AG04450 (cell line): ENCODE results near the gene ZNF783. TPM values are rescaled to one million over a fixed set of nuclear protein-coding genes. Genes with fewer than 3 reads are reported as not detected.
"Not testable (repeated sequence)": the region's sequence is repeated elsewhere in the genome, so short reads cannot be mapped to it uniquely, and the experiment has no call there.

Experiments used
- CTCF ChIA-PET: fragments of 300-600, 350-600 bp; formaldehyde crosslinking; extraction: SDS; loops from one replicate; lab custom pipeline; 2022; ENCODE audit warnings: antibody characterized with exemption, inconsistent platforms; lab: Charles Lee
- POLR2A ChIA-PET: fragments of 350-600 bp; formaldehyde crosslinking; extraction: SDS; loops from one replicate; lab custom pipeline; 2021; ENCODE audit warnings: antibody characterized with exemption, inconsistent platforms; lab: Yijun Ruan, JAX
- DNase-seq: peaks from one replicate; pipeline ENCODE4 v3.0.0-alpha.2; 2011; ENCODE audit warnings: low read depth, low spot score
- H3K27ac ChIP-seq: one replicate; pipeline ENCODE4 v1.5.1; 2012; ENCODE audit warnings: low read depth, low read length, control low read depth
- H3K27me3 ChIP-seq: one replicate; pipeline ENCODE4 v1.6.0; 2012; ENCODE audit warnings: low read length; ENCODE audit not compliant: control insufficient read depth, insufficient read depth
- H3K4me3 ChIP-seq: 2 replicates; pipeline ENCODE4 v1.5.1; 2011; ENCODE audit warnings: mild to moderate bottlenecking, low read depth, low read length, control low read depth
- H3K9me3 ChIP-seq: 2 replicates; pipeline ENCODE4 v1.5.1; 2012; ENCODE audit warnings: low read length; ENCODE audit not compliant: control insufficient read depth, insufficient read depth
- CTCF ChIP-seq: IDR thresholded peaks from 2 replicates; pipeline ENCODE4 v1.5.1; 2011; ENCODE audit warnings: low read depth, low read length, control low read depth, inconsistent platforms
- polyA plus RNA-seq: library from polyadenylated mRNA; depleted of rRNA; stranded (reverse); fragments of >200 nt; gene quantifications from 2 replicates; pipeline ENCODE4 v1.2.3, GENCODE V29; 2011

Gene ZNF783
- polyA plus RNA-seq, 1 experiment = 5.2 TPM

- Histone ChIP-seq H3K9me3 (peaks cover 3% of the 10 kb centered on the region; the same call in 1 of the 2 replicates), H3K27me3 (no peaks in the 10 kb centered on the region), H3K27ac (no peak overlapping the region), H3K4me3 (no peak overlapping the region)
- CTCF ChIA-PET = no interaction called here
- POLR2A ChIA-PET = no interaction called here
- TF ChIP-seq CTCF = no peak
- DNase-seq = no peak
These were observed 4.5 kb downstream of the ZNF783 start for GRCh38 chr7:149266451-149266850.

GRCh38 chr7:149267733-149268132 lies 5.7 kb downstream of the ZNF783 start:
- ChIA-PET POLR2A (no interaction called here), CTCF (no interaction called here)
- no peak for TF ChIP-seq CTCF
- Histone ChIP-seq H3K27me3 (no peaks in the 10 kb centered on the region), H3K9me3 (no peaks in the 10 kb centered on the region; the same call in 1 of the 2 replicates), H3K4me3 (no peak overlapping the region), H3K27ac (no peak overlapping the region)
- DNase-seq = no peak

GRCh38 chr7:149274424-149274823 lies 12.4 kb downstream of the ZNF783 start:
- CTCF ChIA-PET = interaction anchor here (1.3 kb wide), 2 partner anchors 13 to 36 kb away, joined by 3 to 5 read pairs; partner anchors contain the start of gene ZNF783
- H3K4me3 ChIP-seq, H3K27me3 ChIP-seq, DNase-seq, POLR2A ChIA-PET, H3K27ac ChIP-seq, H3K9me3 ChIP-seq: not testable (repeated sequence)

GRCh38 chr7:149277871-149278270 lies 15.9 kb downstream of the ZNF783 start:
- Histone ChIP-seq H3K27ac (no peak overlapping the region), H3K27me3 (no peaks in the 10 kb centered on the region), H3K9me3 (peaks cover 4% of the 10 kb centered on the region; the same call in 1 of the 2 replicates), H3K4me3 (no peak overlapping the region)
- CTCF ChIA-PET = interaction anchor here (0.7 kb wide), 1 partner anchor 16 kb away, joined by 3 read pairs; the partner anchor contains the start of gene ZNF783
- no peak for TF ChIP-seq CTCF
- POLR2A ChIA-PET = no interaction called here
- DNase-seq = no peak

GRCh38 chr7:149278396-149278795 lies 16.4 kb downstream of the ZNF783 start:
- H3K27me3 ChIP-seq = no peaks in the 10 kb centered on the region
- CTCF ChIA-PET = interaction anchor here (0.7 kb wide), 1 partner anchor 16 kb away, joined by 3 read pairs; the partner anchor contains the start of gene ZNF783
- POLR2A ChIA-PET = no interaction called here
- H3K9me3 ChIP-seq = peaks cover 4% of the 10 kb centered on the region; the same call in 1 of the 2 replicates
- H3K27ac ChIP-seq = no peak overlapping the region
- no peak for DNase-seq
- H3K4me3 ChIP-seq = no peak overlapping the region
- no peak for TF ChIP-seq CTCF
